Upper lobe of right lung (tissue), 1 donor: ENCODE data around the gene FAM193B. TPM values are rescaled to one million over a fixed set of nuclear protein-coding genes. Genes with fewer than 3 reads are reported as not detected.

ENCODE experiments used
- ATAC-seq: fragments of 200-7000 bp; cut with Tn5 transposase; one replicate; pipeline ENCODE4 v1.9.1; 2020; ENCODE audit warnings: mild to moderate bottlenecking, moderate library complexity
- DNase-seq: peaks from one replicate; pipeline ENCODE4 v3.0.0-alpha.2; 2020
- H3K27ac ChIP-seq: fragments of 200-600 bp; one replicate; pipeline ENCODE4 v1.8.0; 2022
- H3K27me3 ChIP-seq: fragments of 200-600 bp; one replicate; pipeline ENCODE4 v1.8.0; 2022; ENCODE audit warnings: mild to moderate bottlenecking
- H3K36me3 ChIP-seq: fragments of 200-600 bp; one replicate; pipeline ENCODE4 v1.8.0; 2022
- H3K4me1 ChIP-seq: fragments of 200-600 bp; one replicate; pipeline ENCODE4 v1.8.0; 2022
- H3K4me3 ChIP-seq: fragments of 200-600 bp; one replicate; pipeline ENCODE4 v1.8.0; 2022; ENCODE audit warnings: mild to moderate bottlenecking
- H3K9me3 ChIP-seq: fragments of 200-600 bp; one replicate; pipeline ENCODE4 v1.8.0; 2022
- CTCF ChIP-seq: fragments of 200-600 bp; IDR thresholded peaks from one replicate; pipeline ENCODE4 v1.8.0; 2022; ENCODE audit warnings: antibody characterized with exemption
- intact Hi-C: fragments of 100-400 bp; cut with DNase I; formaldehyde crosslinking; loops from one replicate; pipeline ENCODE4 v1.11.0; 2022
- total RNA-seq: library from RNA; stranded (reverse); fragmentation: NEBNext Ultra II Directional; extraction: Animal tissue kit (Norgen Biotek cat#: 25700); gene quantifications from one replicate; pipeline ENCODE4 v1.2.1, GENCODE V29; 2021
- donor health status: DM: no; HTN: yes; CAD: no; lungs with severe emphysema.

FAM193B gene
- total RNA-seq, 1 donor from 2014 or later = 76.3 TPM

DNA sequence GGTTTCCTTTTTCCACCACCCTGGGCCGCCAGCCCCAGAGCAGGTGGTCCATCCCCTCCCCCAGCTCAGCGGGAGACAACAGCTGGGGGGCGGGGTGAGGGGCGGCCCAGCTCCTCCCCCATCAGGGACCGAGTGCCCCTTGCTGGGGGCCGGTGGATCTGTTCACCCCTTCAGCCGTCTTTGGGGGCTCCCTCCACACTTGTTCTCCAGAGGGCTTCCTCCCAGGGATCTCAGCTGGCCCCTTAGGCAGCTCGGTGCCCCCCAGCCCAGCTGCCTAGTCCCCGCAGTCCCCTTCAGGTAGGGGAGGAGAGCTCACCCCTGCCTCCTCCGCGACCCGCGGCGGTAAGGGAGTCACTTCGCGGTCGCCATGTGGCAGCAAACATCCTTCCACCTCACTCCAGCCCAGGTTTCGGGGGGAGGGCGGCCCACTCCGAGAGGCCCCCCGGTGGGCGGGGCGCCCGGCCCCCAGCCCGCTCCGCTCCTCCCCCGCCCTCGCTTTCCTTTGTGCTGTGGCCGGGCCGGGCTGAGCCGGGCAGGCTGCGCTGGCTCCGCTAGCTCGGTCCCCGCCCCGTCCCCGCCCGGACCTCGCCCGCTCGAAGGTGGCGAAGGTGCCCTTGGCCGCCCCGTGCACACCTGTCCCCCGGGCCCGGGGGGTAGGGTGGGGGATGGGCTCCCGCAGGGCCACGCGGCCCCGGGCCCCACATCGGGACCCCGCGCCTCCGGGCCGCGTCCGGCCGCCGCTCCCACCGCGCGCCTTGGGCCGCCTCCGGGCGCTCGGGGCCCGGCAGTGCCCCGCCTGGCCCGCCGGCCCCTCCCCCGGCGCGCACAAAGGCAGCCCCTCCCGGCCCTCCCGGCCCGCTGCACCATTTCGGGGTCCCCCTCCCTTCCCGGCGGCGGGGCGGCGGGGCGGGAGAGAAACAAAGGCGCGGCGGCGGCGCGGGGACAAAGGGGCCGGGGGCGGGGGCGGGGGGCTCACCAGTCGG is 81.6 kb downstream of the FAM193B start:
- DNase-seq (peak; percentile 68), ATAC-seq (peak; percentile 45)
- intact Hi-C loops = no loop called here
- H3K4me1 ChIP-seq = peaks cover 14% of the 10 kb centered on the region
- H3K9me3 ChIP-seq = no peaks in the 10 kb centered on the region
- no peaks in the 10 kb centered on the region for H3K27me3 ChIP-seq
- peak overlapping the region; percentile 68 for H3K27ac ChIP-seq
- no peak for TF ChIP-seq CTCF
- H3K4me3 ChIP-seq = peak overlapping the region; percentile 69
- no peaks in the 10 kb centered on the region for H3K36me3 ChIP-seq

- H3K36me3 ChIP-seq = peaks cover 3% of the 10 kb centered on the region
- H3K9me3 ChIP-seq = no peaks in the 10 kb centered on the region
- no peak for ATAC-seq
- no peaks in the 10 kb centered on the region for H3K27me3 ChIP-seq
- H3K4me1 ChIP-seq = peaks cover 10% of the 10 kb centered on the region
- TF ChIP-seq CTCF = no peak
- peak overlapping the region; percentile 69 for H3K4me3 ChIP-seq
- H3K27ac ChIP-seq = no peak overlapping the region
- DNase-seq = peak; percentile 63
- intact Hi-C loops = no loop called here
Observed at GRCh38 chr5:177471610-177472356, 82.6 kb downstream of the FAM193B start.

- no peak for TF ChIP-seq CTCF
- ATAC-seq = no peak
Observed at GRCh38 chr5:177470759-177471536, 83.4 kb downstream of the FAM193B start.

More at GRCh38 chr5:177470759-177471536, 83.4 kb downstream of the FAM193B start:
- no peaks in the 10 kb centered on the region for H3K27me3 ChIP-seq
- no peaks in the 10 kb centered on the region for H3K9me3 ChIP-seq
- intact Hi-C loops = no loop called here
- H3K36me3 ChIP-seq = peaks cover 11% of the 10 kb centered on the region
- H3K4me1 ChIP-seq = peaks cover 10% of the 10 kb centered on the region
- H3K4me3 ChIP-seq = no peak overlapping the region
- no peak for DNase-seq
- H3K27ac ChIP-seq = no peak overlapping the region

Other genes with a start within 250 kb of the FAM193B start
- gene MXD3, start 242.7 kb downstream of the FAM193B start, total RNA-seq = 10.1 TPM
- gene LMAN2, start 202.9 kb downstream of the FAM193B start, total RNA-seq = 117 TPM
- 17.5 TPM for gene RGS14, start 196.6 kb downstream of the FAM193B start, total RNA-seq
- gene SLC34A1, start 170.1 kb downstream of the FAM193B start, total RNA-seq = not detected
- not detected for gene PFN3, start 153.9 kb downstream of the FAM193B start, total RNA-seq
- 0.69 TPM for gene F12, start 145.0 kb downstream of the FAM193B start, total RNA-seq
- 43.9 TPM for gene GRK6, start 127.9 kb downstream of the FAM193B start, total RNA-seq
- 2.1 TPM for gene PRR7, start 107.7 kb downstream of the FAM193B start, total RNA-seq
- 34.6 TPM for gene DBN1, start 80.9 kb downstream of the FAM193B start, total RNA-seq
- 59.1 TPM for gene PDLIM7, start 57.0 kb downstream of the FAM193B start, total RNA-seq
- 45.6 TPM for gene DOK3, start 44.7 kb downstream of the FAM193B start, total RNA-seq
- 61.6 TPM for gene DDX41, start 37.6 kb downstream of the FAM193B start, total RNA-seq
- gene TMED9, start 37.6 kb upstream of the FAM193B start, total RNA-seq = 133 TPM
- 23.2 TPM for gene B4GALT7, start 45.6 kb upstream of the FAM193B start, total RNA-seq
- gene FAM153A, start 228.3 kb upstream of the FAM193B start, total RNA-seq = 4.3 TPM